Measurements from ENCODE around the gene TNIK.

The TNIK gene

DNA sequence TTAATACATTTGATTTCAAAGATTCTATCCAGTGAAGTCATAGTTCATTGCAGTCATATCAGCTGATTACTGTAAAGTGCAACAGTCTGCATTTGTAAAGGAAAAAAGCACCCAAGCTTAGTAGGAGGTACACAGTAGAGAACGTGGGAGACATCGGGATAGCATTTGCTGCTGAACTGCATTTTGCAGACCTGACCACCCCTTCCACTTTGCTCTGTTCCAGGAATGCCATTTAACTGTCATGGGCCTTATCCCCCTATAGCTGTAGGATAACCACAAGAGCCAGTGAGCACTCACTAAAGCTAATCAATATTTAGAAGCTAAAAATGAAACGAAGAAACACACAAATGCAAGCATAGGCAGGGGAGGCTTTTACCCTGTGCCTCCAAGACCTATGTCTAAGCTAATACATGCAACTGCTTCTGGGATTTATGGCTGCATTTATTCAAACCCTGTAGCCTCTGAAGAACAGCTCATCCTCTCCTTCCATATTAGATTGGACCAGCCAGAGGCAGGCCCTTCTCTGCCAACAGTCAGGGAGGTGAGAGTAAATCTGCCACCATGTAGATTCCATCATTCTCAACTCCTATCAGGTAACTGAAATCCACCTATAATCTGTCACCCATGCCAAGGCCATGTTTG is 23.0 kb downstream of the TNIK start:
- no peak for DNase-seq (ENCODE audit: extremely low read depth, low read depth)
- TF ChIP-seq, protein P1, sequence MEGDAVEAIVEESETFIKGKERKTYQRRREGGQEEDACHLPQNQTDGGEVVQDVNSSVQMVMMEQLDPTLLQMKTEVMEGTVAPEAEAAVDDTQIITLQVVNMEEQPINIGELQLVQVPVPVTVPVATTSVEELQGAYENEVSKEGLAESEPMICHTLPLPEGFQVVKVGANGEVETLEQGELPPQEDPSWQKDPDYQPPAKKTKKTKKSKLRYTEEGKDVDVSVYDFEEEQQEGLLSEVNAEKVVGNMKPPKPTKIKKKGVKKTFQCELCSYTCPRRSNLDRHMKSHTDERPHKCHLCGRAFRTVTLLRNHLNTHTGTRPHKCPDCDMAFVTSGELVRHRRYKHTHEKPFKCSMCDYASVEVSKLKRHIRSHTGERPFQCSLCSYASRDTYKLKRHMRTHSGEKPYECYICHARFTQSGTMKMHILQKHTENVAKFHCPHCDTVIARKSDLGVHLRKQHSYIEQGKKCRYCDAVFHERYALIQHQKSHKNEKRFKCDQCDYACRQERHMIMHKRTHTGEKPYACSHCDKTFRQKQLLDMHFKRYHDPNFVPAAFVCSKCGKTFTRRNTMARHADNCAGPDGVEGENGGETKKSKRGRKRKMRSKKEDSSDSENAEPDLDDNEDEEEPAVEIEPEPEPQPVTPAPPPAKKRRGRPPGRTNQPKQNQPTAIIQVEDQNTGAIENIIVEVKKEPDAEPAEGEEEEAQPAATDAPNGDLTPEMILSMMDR (IDR thresholded peaks at IDR 0.05; ENCODE audit: low read depth, low read length), result no peak

DNA sequence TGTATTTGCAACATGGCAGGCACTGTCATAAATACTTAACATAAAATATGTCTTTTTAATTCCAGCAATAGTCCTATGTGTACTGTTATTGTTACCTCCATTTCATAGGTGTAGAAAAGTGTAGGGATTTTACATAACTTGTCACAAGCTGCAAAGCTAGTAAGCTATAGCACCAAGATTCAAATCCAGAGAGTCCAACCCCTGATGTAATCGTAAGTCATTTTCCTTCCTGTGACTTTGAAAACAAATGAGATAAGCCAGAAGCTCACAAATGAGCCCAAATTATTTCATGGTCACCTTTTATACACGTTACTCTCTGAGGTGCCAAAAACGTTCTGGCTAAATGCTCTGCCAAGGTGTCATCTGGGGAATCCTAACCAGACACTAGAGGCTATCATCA is 23.8 kb downstream of the TNIK start:
- TF ChIP-seq, protein P1 (IDR thresholded peaks at IDR 0.05; ENCODE audit: low read depth, low read length), result no peak
- DNase-seq (ENCODE audit: extremely low read depth, low read depth), result no peak

DNA sequence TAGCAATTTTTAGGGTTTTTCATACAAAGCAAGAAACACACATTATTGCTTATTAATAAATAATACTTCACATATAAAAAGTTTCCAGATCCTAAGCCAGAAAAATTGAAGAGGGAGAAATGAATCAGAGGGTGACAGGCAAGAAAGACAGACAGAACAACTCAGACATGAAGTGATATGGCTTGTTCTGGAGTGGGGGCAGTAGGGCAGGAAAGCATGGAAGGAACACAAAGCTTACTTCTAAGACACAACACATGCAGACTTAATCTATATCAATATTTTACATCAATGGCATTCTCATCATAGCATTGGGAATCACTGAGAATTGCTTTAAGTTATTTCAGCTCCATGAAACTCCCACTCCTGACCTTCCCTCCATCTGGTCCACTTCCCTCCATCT is 24.4 kb downstream of the TNIK start:
- DNase-seq (ENCODE audit: extremely low read depth, low read depth), result no peak
- TF ChIP-seq, protein P1 (IDR thresholded peaks at IDR 0.05; ENCODE audit: low read depth, low read length), result no peak

DNA sequence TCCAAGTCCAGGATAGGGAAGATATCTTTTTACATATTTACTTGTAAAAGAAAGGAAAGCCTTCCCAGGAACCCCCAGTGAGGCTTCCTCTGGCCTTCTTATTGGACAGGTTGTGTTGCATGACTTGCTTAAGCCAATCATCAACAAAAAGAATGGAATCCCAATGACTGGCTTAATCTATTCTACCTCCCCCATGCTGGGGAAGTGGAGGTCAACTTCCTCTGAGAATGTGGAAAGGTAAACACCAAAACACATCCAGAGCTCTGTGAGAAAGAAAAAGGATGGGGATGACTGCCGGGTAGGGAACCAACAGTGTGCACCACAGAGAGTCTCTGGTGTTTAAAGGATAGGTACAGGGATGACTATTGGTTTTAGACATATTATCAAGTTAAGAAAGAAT is 25.1 kb downstream of the TNIK start:
- TF ChIP-seq, protein P1 (IDR thresholded peaks at IDR 0.05; ENCODE audit: low read depth, low read length), result no peak
- no peak for DNase-seq (ENCODE audit: extremely low read depth, low read depth)

DNA sequence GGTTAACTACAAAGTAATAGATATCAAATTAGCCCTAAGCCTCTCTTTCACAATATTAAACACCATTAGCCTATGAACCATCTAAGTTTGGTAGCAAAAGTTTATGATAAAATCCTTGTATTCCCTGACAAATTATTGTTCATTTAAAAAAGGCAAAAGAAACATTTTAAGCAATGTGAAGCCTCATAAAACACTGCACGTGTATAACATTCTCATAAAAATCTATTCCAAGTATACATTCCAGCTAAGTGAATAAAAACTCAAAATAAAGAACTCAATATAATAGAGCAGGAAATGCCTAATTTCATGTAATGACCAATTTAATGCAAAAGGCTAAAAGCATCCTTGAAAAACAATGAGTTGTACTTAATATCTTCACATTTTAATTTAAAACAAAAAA is 27.7 kb downstream of the TNIK start:
- no peak for DNase-seq (ENCODE audit: extremely low read depth, low read depth)
- TF ChIP-seq, protein P1 (IDR thresholded peaks at IDR 0.05; ENCODE audit: low read depth, low read length), result no peak

DNA sequence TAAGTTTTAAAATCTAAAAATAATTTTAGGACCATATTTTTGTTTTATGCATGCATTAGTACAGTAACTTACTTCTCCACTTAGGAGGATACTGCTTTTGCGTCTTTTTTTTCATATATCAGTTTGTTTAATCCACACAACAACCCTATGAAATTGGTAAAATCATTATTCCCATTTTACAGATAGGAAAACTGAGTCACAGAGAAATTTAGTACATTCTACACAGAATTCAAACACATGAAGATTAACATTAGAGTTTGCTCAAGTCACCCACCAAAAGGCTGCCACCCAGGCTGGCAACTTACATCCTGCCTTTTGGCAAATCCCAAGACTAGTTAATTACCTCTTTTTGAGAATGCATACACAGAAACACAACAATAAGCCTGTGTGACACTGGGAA is 28.7 kb downstream of the TNIK start:
- TF ChIP-seq, protein P1 (IDR thresholded peaks at IDR 0.05; ENCODE audit: low read depth, low read length), result no peak
- DNase-seq (ENCODE audit: extremely low read depth, low read depth), result no peak

DNA sequence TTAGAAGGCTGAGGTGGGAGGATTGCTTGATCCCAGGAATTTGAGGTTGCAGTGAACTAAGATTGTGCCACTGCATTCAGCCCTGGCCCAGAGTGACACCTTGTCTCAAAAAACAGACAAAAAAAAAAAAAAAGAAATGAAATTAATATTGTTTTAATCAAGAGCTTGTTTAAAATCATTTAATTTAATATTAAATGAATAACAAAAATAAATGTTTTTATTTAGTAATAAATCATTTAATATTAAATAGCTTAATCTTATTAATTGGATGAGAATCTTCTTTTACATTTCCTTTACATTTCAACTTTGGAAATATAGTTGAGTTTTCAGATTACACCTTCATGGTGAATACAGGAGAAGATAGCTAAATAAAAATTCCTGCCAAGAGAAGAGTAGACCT is 29.7 kb downstream of the TNIK start:
- no peak for DNase-seq (ENCODE audit: extremely low read depth, low read depth)
- TF ChIP-seq, protein P1 (IDR thresholded peaks at IDR 0.05; ENCODE audit: low read depth, low read length), result no peak

All from AG09319 (cell line).